HG03066 (cell line): ENCODE results near the gene PDYN.

Experiments
- ATAC-seq: cut with Tn5 transposase; IDR thresholded peaks from one replicate; pipeline ENCODE4 v1.9.1; 2021; ENCODE audit warnings: low read depth; ENCODE audit not compliant: unreplicated experiment

The PDYN gene

DNA sequence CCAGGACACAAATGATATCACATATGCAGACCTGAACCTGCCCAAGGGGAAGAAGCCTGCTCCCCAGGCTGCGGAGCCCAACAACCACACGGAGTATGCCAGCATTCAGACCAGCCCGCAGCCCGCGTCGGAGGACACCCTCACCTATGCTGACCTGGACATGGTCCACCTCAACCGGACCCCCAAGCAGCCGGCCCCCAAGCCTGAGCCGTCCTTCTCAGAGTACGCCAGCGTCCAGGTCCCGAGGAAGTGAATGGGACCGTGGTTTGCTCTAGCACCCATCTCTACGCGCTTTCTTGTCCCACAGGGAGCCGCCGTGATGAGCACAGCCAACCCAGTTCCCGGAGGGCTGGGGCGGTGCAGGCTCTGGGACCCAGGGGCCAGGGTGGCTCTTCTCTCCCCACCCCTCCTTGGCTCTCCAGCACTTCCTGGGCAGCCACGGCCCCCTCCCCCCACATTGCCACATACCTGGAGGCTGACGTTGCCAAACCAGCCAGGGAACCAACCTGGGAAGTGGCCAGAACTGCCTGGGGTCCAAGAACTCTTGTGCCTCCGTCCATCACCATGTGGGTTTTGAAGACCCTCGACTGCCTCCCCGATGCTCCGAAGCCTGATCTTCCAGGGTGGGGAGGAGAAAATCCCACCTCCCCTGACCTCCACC lies 56.4 kb downstream of the PDYN start:
- no peak for ATAC-seq

DNA sequence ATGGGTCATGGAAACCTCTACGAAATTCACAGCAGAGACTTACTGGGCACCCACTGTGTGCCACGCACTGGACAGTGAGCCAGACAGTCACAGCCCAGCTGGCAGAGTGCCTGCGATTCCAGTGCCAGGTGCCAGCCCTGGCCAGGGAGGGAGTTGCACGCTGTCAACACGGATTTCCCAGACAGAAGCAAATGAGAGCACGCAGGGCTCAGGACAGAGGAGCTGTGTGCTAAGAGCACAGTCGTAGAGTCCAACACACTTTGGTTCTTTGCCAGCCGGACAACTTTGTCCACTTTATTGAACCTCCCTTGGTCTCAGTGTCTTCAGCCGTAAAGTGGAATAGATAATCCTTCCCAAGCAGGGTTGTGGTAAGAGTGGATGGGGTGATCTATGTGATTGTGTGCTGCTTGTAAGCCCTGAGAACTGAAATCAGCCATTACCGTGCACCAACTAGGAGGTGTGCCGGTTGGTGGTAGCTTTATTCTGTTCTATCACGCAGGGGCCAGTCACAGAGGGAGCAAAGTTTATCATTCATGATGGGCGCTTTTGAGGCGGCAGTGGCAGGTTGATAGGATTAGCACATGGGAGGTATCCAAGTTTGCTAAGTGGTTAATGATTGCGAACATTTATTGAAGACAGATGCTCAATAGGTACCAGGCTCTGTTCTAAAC lies 58.0 kb downstream of the PDYN start:
- no peak for ATAC-seq

DNA sequence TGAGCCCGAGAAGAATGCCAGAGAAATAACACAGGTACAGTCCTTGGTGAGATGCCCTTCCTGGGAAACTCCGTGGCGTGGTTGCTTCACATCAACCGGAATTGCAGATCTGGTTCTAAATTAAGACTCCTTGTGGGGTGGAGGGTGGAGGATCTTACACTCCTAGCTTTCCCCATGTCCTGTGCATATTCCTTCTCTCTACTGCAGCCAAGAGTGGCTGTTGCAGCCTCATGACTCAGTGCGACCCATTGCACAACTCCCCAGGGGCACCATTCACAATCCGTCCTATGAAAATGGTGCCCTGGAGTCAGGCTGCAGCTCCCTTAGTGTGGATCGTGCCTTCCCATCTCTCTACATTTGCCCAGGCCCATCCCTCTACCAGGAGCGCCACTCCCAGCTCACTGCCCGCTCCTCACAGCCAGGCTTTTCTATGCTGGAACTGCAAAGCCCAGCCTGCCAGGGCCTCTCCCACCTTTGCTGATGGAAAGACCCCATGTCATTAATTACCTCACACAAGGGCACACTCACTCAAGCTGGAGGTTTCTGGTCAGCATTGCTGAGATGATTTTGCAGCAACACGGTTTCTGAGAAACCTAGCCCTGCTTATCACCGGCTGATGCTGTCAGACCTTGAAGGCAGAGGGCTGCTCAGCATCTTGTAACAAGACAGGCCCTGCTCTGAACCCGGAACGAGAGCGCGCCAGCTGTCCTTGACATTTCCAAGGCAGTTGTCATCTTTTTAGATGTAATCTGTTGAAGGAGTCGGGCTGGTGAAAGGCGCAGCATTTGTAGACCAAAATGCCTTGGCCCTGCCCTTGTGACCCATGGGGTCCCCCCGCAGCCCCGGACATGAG lies 58.9 kb downstream of the PDYN start:
- no peak for ATAC-seq

DNA sequence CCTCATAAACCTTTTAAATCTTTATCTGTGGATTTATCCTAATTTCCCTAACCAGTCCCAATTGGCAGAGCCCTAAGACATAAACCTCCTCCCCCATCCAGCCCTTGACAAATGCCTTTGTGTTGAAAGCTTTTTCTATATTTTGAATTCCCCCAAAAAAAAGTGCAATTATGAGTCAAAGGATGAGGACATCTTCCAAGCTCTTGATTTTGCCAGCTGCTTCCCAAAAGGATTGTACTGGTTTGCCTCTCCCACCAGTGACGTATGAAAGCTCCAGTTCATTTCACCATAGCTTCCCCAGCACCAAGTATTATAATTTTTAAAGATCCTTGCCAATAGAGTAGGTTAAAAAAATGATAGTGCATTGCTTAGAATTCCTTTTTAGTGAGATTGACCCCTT lies 59.7 kb downstream of the PDYN start:
- ATAC-seq, result no peak

DNA sequence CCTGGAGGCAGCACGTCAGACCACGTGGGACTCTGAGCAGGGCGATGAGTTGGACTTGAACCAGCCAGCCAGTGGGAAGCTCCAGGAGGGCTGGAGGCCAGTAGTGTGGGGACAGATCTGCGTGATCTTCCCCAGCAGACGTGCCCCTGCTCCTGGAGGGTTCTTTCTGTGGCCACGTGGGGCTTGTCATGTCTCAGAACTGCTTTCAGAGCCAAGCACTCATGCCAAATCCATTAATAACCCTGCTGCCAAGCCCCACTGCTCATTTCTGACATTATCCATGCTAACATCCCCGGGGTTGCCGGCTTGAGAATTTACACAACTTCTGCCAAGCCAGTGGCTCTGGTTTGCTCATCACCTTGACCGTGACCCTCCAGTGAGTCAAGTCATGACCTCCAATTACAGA lies 60.4 kb downstream of the PDYN start:
- ATAC-seq, result no peak

DNA sequence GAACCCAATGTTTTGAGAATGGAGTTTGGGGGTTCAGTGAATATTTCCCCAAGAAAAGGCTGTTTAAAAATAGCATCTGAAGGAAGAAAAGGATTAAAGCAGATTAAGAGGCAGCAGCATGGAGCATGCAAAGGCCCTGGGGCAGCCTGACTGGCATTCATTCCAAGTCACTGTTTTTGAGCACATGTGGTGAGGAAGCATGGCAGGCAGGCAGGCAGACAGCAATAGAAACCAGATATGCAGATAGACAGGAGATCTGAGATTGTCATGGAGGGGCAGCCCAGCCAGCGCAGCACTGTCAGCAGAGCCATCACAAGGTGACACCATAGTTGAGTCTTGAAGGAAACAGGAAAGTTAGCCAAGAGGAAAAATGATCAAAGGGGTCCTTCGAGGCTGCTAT lies 60.9 kb downstream of the PDYN start:
- ATAC-seq, result no peak

DNA sequence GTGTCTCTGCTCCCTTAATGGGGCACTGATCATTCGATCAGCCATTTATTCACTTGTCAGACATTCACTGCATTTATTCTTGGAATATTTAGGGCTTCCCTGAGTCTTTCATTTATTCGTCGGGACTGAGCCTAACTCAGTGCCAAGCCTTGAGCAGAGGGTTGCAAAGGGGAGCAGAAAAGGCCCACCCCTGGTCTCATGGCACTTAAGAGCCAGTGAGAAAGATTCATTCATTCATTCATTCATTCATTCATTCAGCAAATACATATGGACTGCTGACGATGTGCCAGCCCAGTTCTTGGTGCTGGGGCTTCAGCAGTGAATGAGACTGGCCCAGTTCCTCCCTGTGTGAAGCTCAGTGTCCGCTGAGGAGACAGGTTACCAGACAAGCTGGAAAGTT lies 62.0 kb downstream of the PDYN start:
- no peak for ATAC-seq

DNA sequence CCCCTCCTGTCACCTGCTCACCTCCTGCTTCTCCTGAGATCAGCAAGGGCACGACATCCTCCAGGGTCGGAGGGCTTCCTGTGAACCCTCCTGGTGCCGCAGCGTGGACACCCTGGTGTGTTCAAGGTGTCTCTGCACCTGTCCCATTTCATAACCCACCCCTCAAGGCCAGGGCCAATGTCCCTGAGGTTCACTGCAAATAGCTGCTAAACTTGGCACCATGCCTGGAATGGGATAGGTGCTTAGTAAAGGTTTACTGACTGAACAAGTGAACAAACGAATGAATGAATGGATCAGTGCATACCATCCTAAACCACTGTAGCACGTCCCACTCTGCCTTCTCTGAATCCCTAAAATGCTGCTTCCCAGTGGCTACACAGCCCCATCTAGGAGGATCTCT lies 63.7 kb downstream of the PDYN start:
- no peak for ATAC-seq

DNA sequence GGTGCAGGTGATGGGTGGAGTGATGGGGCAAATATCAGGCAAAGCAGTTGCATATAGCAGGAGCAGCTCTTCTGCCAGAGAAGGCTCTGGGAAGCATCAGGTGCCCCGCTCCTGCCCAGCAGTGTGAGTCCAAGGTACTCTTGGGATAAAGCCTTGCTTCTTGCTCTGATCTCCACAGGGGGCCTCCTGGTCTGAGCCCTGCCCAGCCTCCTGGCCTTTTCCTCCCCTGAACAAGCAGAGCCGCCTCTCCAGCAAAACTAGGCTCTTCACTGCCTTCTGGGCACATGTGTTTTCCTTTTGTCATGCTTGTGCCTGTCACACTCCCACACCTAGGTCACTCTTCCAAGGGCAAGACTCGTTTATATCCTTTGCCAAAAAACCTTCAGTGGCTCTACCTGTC lies 64.4 kb downstream of the PDYN start:
- no peak for ATAC-seq

DNA sequence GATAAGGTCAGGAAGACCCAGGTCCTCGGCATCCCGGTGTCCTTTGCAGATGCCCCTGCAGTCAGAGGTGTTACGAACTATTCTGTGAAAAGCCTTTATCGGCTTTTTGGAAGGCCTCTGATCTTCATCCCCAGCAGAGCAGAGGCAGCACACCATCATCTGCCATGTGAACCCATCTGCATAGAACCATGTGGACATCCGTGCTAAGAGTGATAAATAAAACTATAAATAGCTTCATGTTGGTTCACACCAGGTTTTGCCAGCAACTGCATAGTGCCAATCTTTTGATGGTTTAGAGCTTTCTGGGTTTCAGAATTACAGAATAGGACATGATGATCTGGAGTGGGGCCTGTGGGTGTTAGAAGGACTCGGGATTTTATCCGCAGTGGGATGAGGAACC lies 65.1 kb downstream of the PDYN start:
- no peak for ATAC-seq
